GM12878 (cell line): ENCODE results near the gene PRRC2C. TPM values are rescaled to one million over a fixed set of nuclear protein-coding genes. Genes with fewer than 3 reads are reported as not detected.
A peak's percentile ranks its signal among the peaks of the same experiment; 100 is the strongest.

Experiments used
- ATAC-seq: fragments of 200-7000 bp; cut with Tn5 transposase; 3 replicates; pipeline ENCODE4 v1.9.1; 2020; ENCODE audit warnings: mild to moderate bottlenecking, moderate library complexity
- BruUV-seq: library from RNA; stranded (reverse); fragments of 400-500 nt; replicated peaks from 2 replicates; lab custom pipeline; 2021; lab: Mats Ljungman, UMichigan
- CTCF ChIA-PET: fragments of 300-600 bp; sonication (Branson Sonifier 250); formaldehyde crosslinking; extraction: SDS; loops from one replicate; lab custom pipeline; 2021; ENCODE audit warnings: inconsistent platforms; lab: Yijun Ruan, JAX
- POLR2A ChIA-PET: fragments of 350-600 bp; formaldehyde crosslinking; extraction: SDS; loops from one replicate; lab custom pipeline; 2021; ENCODE audit warnings: inconsistent platforms; lab: Charles Lee
- RAD21 ChIA-PET: fragments of 300-600 bp; sonication (Branson Sonifier 250); formaldehyde crosslinking; loops from one replicate; lab custom pipeline; 2023; ENCODE audit warnings: antibody characterized with exemption; ENCODE audit not compliant: unreplicated experiment; lab: Charles Lee
- SMC1A ChIA-PET: fragments of 300-600 bp; sonication (Branson Sonifier 250); formaldehyde crosslinking; loops from one replicate; lab custom pipeline; 2023; ENCODE audit not compliant: unreplicated experiment, uncharacterized antibody; lab: Charles Lee
- DNase-seq: peaks from one replicate; pipeline ENCODE4 v3.0.0-alpha.2; 2011; ENCODE audit warnings: low read depth, low spot score
- FAIRE-seq: peaks from 3 replicates; lab custom pipeline; 2011; peaks lifted over from hg19 to GRCh38; lab: Jason Lieb, UNC
- H2AFZ ChIP-seq: 2 replicates; pipeline ENCODE4 v1.6.0; 2011; ENCODE audit warnings: low read depth, low read length, control low read depth; ENCODE audit not compliant: control insufficient read depth
- H3K27ac ChIP-seq: 2 replicates; pipeline ENCODE4 v1.5.1; 2011; ENCODE audit warnings: control low read depth; ENCODE audit not compliant: control insufficient read depth, insufficient read depth
- H3K27me3 ChIP-seq, 2 experiments: replicated peaks in 1 of 2; 2 replicates each; pipeline versions ENCODE4 v1.6.0 to v1.6.1; 2011; ENCODE audit warnings: low read length in 1 of 2; ENCODE audit not compliant: control insufficient read depth in 2 of 2, insufficient read depth in 2 of 2
- H3K36me3 ChIP-seq, 2 experiments: 2 replicates each; pipeline ENCODE4 v1.5.1; 2011; ENCODE audit warnings: low read length in 1 of 2; ENCODE audit not compliant: control insufficient read depth in 2 of 2, insufficient read depth in 2 of 2
- H3K4me1 ChIP-seq: 2 replicates; pipeline ENCODE4 v1.6.1; 2011; ENCODE audit warnings: mild to moderate bottlenecking, low read length, moderate library complexity, mixed read lengths; ENCODE audit not compliant: control insufficient read depth, insufficient read depth
- H3K4me2 ChIP-seq: 2 replicates; pipeline ENCODE4 v1.6.0; 2011; ENCODE audit warnings: control low read depth; ENCODE audit not compliant: control insufficient read depth, insufficient read depth
- H3K4me3 ChIP-seq: fragments of 200-600 bp; sonication (generic); 2 replicates; pipeline ENCODE4 v1.5.1; 2016
- H3K79me2 ChIP-seq: 2 replicates; pipeline ENCODE4 v1.6.0; 2011; ENCODE audit warnings: low read length; ENCODE audit not compliant: control insufficient read depth, insufficient read depth
- H3K9ac ChIP-seq: 2 replicates; pipeline ENCODE4 v1.8.0; 2011; ENCODE audit warnings: low read length, control low read depth, mixed read lengths; ENCODE audit not compliant: control insufficient read depth, insufficient read depth
- H3K9me3 ChIP-seq: replicated peaks from 3 replicates; pipeline ENCODE4 v1.5.1; 2011; ENCODE audit warnings: mild to moderate bottlenecking, low read length; ENCODE audit not compliant: control insufficient read depth, insufficient read depth
- H4K20me1 ChIP-seq: 2 replicates; pipeline ENCODE4 v1.6.0; 2011; ENCODE audit not compliant: control insufficient read depth, insufficient read depth
- BMI1 ChIP-seq: fragments of 450-650 bp; IDR thresholded peaks from 2 replicates; pipeline ENCODE4 v1.6.1; 2016; ENCODE audit warnings: mild to moderate bottlenecking, moderate library complexity, borderline replicate concordance
- CBFB ChIP-seq: IDR thresholded peaks from 2 replicates; pipeline ENCODE4 v1.6.1; 2016; ENCODE audit warnings: antibody characterized with exemption, low read depth
- CHD2 ChIP-seq: IDR thresholded peaks from 2 replicates; pipeline ENCODE4 v1.6.1; 2011; ENCODE audit warnings: low read depth, low read length, improper control_type of control experiment, borderline replicate concordance
- CHD4 ChIP-seq: fragments of 200-600 bp; sonication (generic); IDR thresholded peaks from 2 replicates; pipeline ENCODE4 v1.6.1; 2016; ENCODE audit warnings: mild to moderate bottlenecking
- EED ChIP-seq: sonication (generic); IDR thresholded peaks from 2 replicates; pipeline ENCODE4 v1.6.1; 2016; ENCODE audit warnings: antibody characterized with exemption, low read depth
- EP300 ChIP-seq, 2 experiments: fragments of 150-350 bp in 1 of 2; IDR thresholded peaks; 2 replicates each; pipeline ENCODE4 v1.6.1; 2011 to 2012; ENCODE audit warnings: low read depth in 2 of 2, low read length in 2 of 2, borderline replicate concordance in 1 of 2, improper control_type of control experiment in 1 of 2, inconsistent platforms in 1 of 2; ENCODE audit not compliant: control insufficient read depth in 1 of 2
- IKZF1 ChIP-seq: fragments of 450-650 bp; conservative IDR thresholded peaks from 2 replicates; pipeline ENCODE4 v1.6.1; 2017; ENCODE audit warnings: antibody characterized with exemption, mild to moderate bottlenecking
- IRF4 ChIP-seq: IDR thresholded peaks from 2 replicates; pipeline ENCODE4 v1.6.1; 2011; ENCODE audit warnings: low read depth, low read length
- LARP7 ChIP-seq: fragments of 450-650 bp; IDR thresholded peaks from 2 replicates; pipeline ENCODE4 v1.6.1; 2017; ENCODE audit warnings: mild to moderate bottlenecking
- MXI1 ChIP-seq: fragments of 150-350 bp; IDR thresholded peaks from 2 replicates; pipeline ENCODE4 v1.6.1; 2011; ENCODE audit warnings: low read depth, mild to moderate bottlenecking, inconsistent platforms, low read length, improper control_type of control experiment
- NR2F1 ChIP-seq: fragments of 450-650 bp; conservative IDR thresholded peaks from 2 replicates; pipeline ENCODE4 v1.6.1; 2017; ENCODE audit warnings: mild to moderate bottlenecking
- RB1 ChIP-seq: fragments of 450-650 bp; formaldehyde crosslinking; IDR thresholded peaks from 2 replicates; pipeline ENCODE4 v1.6.1; 2017; ENCODE audit warnings: mild to moderate bottlenecking, borderline replicate concordance
- SMARCA5 ChIP-seq: fragments of 450-650 bp; IDR thresholded peaks from 2 replicates; pipeline ENCODE4 v1.6.1; 2017; ENCODE audit warnings: mild to moderate bottlenecking
- SP1 ChIP-seq: IDR thresholded peaks from one replicate; pipeline ENCODE4 v1.6.1; 2011; ENCODE audit warnings: low read depth, low read length
- SRF ChIP-seq, 2 experiments: IDR thresholded peaks; 2 replicates each; pipeline ENCODE4 v1.6.1; 2011; ENCODE audit warnings: low read depth in 2 of 2, low read length in 2 of 2, mild to moderate bottlenecking in 1 of 2, moderate library complexity in 1 of 2
- WGBS: methylation state at CpG from one replicate; pipeline ENCODE4 v1.1.6; 2016; ENCODE audit warnings: low lambda C conversion rate; ENCODE audit not compliant: insufficient replicate concordance, insufficient coverage; ENCODE audit errors: missing lambda C conversion rate; 5-methylcytosine and 5-hydroxymethylcytosine counted together
- in situ Hi-C: fragments of 300-500 bp; cut with MboI; formaldehyde crosslinking; loops from 9 replicates; pipeline ENCODE4 v1.14.3; 2018; ENCODE audit warnings: mixed read lengths
- intact Hi-C: fragments of 100-400 bp; cut with micrococcal nuclease; formaldehyde crosslinking; loops from one replicate; pipeline ENCODE4 v1.14.2; 2022; ENCODE audit not compliant: unreplicated experiment
- polyA plus RNA-seq, 11 experiments: library from polyadenylated mRNA; depleted of rRNA in 4 of 11; unstranded in 6 of 11; stranded (reverse) in 5 of 11; fragments of >200 nt; fragmentation: Nextera tagmentation in 4 of 11; fragmentation: Illumina TruSeq in 1 of 11; extraction: Ambion mirVana in 4 of 11; extraction: Trizol in 1 of 11; gene quantifications; 1 replicate in 1 of 11; 2 replicates in 10 of 11; pipeline versions ENCODE4 v1.2.1 to v1.2.3, GENCODE V29; 2011 to 2016; ENCODE audit warnings: inconsistent platforms in 2 of 11, missing spikeins in 2 of 11, low read depth in 1 of 11
- total RNA-seq, 4 experiments: library from RNA; depleted of rRNA in 3 of 4; stranded (reverse); fragments of >200 nt in 3 of 4; fragmentation: Illumina TruSeq in 1 of 4; extraction: Trizol in 1 of 4; gene quantifications; 2 replicates each; pipeline versions ENCODE4 v1.2.1 to v1.2.3, GENCODE V29; 2013 to 2021
- TF ChIP-seq, protein P1 (sequence below): IDR thresholded peaks from 2 replicates; pipeline ENCODE4 v1.6.1; 2011; ENCODE audit warnings: mild to moderate bottlenecking, low read depth, low read length, moderate library complexity; ENCODE audit not compliant: insufficient replicate concordance
- TF ChIP-seq, protein P2 (sequence below): fragments of 450-650 bp; IDR thresholded peaks from 2 replicates; pipeline ENCODE4 v1.6.1; 2017; ENCODE audit warnings: borderline replicate concordance
- TF ChIP-seq, protein P3 (sequence below): fragments of 450-650 bp; IDR thresholded peaks from 2 replicates; pipeline ENCODE4 v1.6.1; 2016; ENCODE audit warnings: mild to moderate bottlenecking, moderate library complexity, borderline replicate concordance

Gene PRRC2C
- total and polyA plus RNA-seq, 10 of the 15 experiments (the other 5 are each of a cell fraction or from before 2014, with no cell fraction given): 53.4 to 182 (median 91.8) TPM

DNA sequence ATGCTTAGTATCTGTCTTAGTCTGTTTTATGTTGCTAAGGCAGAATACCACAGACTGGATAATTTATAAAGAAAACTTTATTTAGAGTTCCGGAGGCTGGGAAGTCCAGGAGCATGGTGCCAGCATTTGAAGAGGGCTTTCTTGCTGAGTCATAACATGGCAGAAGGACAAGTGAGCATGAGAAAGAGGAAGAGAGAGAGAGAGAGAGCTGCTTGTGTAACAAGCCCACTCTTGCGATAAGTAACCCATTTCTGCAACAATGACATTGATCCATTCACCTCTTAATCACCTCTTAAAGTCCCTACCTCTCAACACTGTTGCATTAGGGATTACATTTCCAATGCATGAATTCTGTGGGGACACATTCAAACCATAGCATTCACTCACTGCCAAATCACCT, 125.1 kb downstream of the PRRC2C start (continued):
- TF ChIP-seq, protein P1, sequence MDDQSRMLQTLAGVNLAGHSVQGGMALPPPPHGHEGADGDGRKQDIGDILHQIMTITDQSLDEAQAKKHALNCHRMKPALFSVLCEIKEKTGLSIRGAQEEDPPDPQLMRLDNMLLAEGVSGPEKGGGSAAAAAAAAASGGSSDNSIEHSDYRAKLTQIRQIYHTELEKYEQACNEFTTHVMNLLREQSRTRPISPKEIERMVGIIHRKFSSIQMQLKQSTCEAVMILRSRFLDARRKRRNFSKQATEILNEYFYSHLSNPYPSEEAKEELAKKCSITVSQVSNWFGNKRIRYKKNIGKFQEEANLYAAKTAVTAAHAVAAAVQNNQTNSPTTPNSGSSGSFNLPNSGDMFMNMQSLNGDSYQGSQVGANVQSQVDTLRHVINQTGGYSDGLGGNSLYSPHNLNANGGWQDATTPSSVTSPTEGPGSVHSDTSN: no peak
- no peak for TF ChIP-seq RB1
- peak; percentile 52; the same call in 1 of the 2 replicates for TF ChIP-seq IRF4
- TF ChIP-seq IKZF1: peak; percentile 83

DNA sequence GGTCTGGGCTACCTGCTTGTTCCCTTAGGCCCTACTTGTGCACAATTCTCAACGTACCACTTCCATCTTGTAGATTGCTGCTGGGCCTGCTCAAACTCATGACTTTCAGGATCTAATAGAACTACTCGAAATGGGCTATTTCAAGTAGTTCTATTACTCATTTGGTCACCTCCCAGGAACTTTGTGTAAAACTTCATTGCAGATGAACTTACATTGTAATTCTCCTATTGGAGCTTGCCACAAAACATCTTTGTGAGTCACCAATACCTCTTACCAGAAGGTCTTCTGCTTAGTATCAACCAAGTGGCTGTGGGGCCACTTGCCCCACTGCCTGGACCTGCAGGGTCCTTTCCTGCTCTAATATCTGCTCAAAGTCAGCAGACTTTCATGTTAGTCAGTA, 126.0 kb downstream of the PRRC2C start:
- no peak for FAIRE-seq
- WGBS: 62% methylated on average over 2 of the region's 2 CpGs
- in situ Hi-C loops: no loop called here
- TF ChIP-seq CBFB: no peak
- TF ChIP-seq, protein P2, sequence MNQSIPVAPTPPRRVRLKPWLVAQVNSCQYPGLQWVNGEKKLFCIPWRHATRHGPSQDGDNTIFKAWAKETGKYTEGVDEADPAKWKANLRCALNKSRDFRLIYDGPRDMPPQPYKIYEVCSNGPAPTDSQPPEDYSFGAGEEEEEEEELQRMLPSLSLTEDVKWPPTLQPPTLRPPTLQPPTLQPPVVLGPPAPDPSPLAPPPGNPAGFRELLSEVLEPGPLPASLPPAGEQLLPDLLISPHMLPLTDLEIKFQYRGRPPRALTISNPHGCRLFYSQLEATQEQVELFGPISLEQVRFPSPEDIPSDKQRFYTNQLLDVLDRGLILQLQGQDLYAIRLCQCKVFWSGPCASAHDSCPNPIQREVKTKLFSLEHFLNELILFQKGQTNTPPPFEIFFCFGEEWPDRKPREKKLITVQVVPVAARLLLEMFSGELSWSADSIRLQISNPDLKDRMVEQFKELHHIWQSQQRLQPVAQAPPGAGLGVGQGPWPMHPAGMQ: no peak
- TF ChIP-seq LARP7: no peak
- no peak for TF ChIP-seq SRF (IDR thresholded peaks at IDR 0.05; ENCODE audit: low read depth in 2 of 2, low read length in 2 of 2)
- TF ChIP-seq SP1: no peak
- TF ChIP-seq EP300 (IDR thresholded peaks at IDR 0.05; ENCODE audit: borderline replicate concordance in 1 of 2, control insufficient read depth in 1 of 2, low read depth in 2 of 2, low read length in 2 of 2): no peak
- TF ChIP-seq MXI1: no peak
- TF ChIP-seq CHD4: no peak
- TF ChIP-seq NR2F1: no peak
- no peak for TF ChIP-seq EED
- no peak for TF ChIP-seq BMI1
- TF ChIP-seq, protein P3, sequence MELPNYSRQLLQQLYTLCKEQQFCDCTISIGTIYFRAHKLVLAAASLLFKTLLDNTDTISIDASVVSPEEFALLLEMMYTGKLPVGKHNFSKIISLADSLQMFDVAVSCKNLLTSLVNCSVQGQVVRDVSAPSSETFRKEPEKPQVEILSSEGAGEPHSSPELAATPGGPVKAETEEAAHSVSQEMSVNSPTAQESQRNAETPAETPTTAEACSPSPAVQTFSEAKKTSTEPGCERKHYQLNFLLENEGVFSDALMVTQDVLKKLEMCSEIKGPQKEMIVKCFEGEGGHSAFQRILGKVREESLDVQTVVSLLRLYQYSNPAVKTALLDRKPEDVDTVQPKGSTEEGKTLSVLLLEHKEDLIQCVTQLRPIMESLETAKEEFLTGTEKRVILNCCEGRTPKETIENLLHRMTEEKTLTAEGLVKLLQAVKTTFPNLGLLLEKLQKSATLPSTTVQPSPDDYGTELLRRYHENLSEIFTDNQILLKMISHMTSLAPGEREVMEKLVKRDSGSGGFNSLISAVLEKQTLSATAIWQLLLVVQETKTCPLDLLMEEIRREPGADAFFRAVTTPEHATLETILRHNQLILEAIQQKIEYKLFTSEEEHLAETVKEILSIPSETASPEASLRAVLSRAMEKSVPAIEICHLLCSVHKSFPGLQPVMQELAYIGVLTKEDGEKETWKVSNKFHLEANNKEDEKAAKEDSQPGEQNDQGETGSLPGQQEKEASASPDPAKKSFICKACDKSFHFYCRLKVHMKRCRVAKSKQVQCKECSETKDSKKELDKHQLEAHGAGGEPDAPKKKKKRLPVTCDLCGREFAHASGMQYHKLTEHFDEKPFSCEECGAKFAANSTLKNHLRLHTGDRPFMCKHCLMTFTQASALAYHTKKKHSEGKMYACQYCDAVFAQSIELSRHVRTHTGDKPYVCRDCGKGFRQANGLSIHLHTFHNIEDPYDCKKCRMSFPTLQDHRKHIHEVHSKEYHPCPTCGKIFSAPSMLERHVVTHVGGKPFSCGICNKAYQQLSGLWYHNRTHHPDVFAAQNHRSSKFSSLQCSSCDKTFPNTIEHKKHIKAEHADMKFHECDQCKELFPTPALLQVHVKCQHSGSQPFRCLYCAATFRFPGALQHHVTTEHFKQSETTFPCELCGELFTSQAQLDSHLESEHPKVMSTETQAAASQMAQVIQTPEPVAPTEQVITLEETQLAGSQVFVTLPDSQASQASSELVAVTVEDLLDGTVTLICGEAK: no peak
- TF ChIP-seq CHD2: no peak
- TF ChIP-seq SMARCA5: no peak

More for the DNA sequence above, 126.0 kb downstream of the PRRC2C start:
- ChIA-PET SMC1A (interaction anchor here (1.5 kb wide), 2 partner anchors 11 to 33 kb away, joined by 4 to 5 read pairs; partner anchors contain the start of gene MYOCOS), POLR2A (interaction anchor here (1.4 kb wide), 1 partner anchor 9 kb away, joined by 3 read pairs; no protein-coding TSS in a partner anchor), CTCF (interaction anchor here (1.4 kb wide), 1 partner anchor 13 kb away, joined by 6 read pairs; no protein-coding TSS in a partner anchor), RAD21 (no interaction called here)
- no peak for ATAC-seq
- Histone ChIP-seq H3K4me2 (no peak overlapping the region), H3K9ac (no peak overlapping the region), H3K27me3 (no peaks in the 10 kb centered on the region), H4K20me1 (no peaks in the 10 kb centered on the region), H3K4me3 (no peak overlapping the region), H3K4me1 (peaks cover 5% of the 10 kb centered on the region), H3K36me3 (no peaks in the 10 kb centered on the region), H3K79me2 (no peaks in the 10 kb centered on the region), H3K9me3 (no peaks in the 10 kb centered on the region; the same call in 2 of the 3 replicates), H2AFZ (no peak overlapping the region), H3K27ac (no peak overlapping the region)
- BruUV-seq: no TSS peak
- intact Hi-C loops: loop anchor here (5.0 kb wide), 1 partner anchor 171 kb away; the partner anchor contains the start of gene METTL13
- no peak for DNase-seq
